ENCODE measurements around the gene DNAH14.
"Not testable (repeated sequence)": the region's sequence is repeated elsewhere in the genome, so short reads cannot be mapped to it uniquely, and the experiment has no call there.

The DNAH14 gene

DNA sequence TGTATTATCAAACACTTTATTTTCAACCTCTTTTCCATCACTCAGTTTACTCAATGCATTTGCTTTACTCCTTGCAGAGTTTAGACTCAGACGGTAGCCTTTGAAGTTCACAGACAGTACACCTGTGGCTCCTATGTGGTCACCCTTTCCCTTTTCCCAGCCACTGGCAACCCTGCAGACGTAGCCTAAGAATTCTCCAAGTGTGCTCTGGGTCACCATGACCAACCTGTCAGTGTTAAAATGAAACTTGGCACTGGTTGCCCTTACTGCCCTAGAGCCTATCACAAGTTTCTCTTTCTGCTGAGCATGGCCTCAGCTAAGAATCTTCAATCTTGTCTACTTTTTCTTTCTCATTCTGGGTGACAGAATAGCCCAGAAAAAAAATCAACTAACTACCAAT lies 25.5 kb upstream of the DNAH14 start:
- peaks cover 31% of the 10 kb centered on the region for H3K27me3 Mint-ChIP-seq
- no peak for DNase-seq
- H3K4me3 Mint-ChIP-seq: no peak overlapping the region
- no peak for ATAC-seq
- H3K9me3 Mint-ChIP-seq: no peaks in the 10 kb centered on the region
- no peak overlapping the region for H3K27ac Mint-ChIP-seq
- H3K4me1 Mint-ChIP-seq: no peaks in the 10 kb centered on the region

DNA sequence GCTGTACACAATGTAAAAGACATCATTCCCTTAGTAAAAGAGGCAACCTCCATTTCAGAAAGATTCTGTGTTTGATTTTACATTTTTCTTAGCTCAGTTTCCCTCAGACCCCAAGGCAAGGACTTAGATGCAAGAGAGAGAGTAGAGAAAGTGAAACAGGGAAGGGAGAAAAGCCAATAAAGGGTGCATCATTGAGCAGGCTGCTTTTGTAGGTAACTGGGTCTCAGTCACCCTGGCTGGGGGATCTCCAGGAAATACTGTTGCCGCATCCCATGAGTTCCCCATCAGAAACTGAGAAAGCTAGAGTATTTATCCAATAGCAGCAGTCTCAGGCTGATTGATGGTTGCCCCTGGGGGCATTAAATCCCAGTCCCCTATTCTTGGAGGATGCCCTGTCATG lies 23.1 kb upstream of the DNAH14 start:
- no peak for DNase-seq
- Mint-ChIP-seq H3K9me3 (peaks cover 7 to 17% of the 10 kb centered on the region in 2 donors), H3K27ac (no peak overlapping the region), H3K27me3 (peaks cover 33% of the 10 kb centered on the region), H3K4me1 (no peaks in the 10 kb centered on the region), H3K4me3 (no peak overlapping the region)
- no peak for ATAC-seq

DNA sequence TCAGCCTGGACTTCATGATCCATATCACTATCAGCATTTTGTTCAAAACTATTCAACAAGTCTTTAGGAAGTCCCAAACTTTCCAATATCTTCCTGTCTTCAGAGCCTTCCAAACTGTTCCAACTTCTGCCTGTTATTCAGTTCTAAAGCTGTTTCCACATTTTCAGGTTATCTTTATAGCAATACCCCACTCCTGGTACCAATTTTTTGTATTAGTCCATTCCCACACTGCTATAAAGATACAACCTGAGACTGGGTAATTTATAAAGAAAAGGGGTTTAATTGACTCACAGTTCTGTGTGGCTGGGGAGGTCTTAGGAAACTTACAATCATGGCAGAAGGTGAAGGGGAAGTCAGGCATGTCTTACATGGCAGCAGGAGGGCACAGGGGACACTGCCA lies 18.3 kb upstream of the DNAH14 start:
- ATAC-seq (no peak), DNase-seq (no peak)
- Mint-ChIP-seq H3K9me3 (peaks cover 20 to 31% of the 10 kb centered on the region in 2 donors), H3K4me3 (no peak overlapping the region), H3K4me1 (no peaks in the 10 kb centered on the region), H3K27me3 (peaks cover 14% of the 10 kb centered on the region), H3K27ac (no peak overlapping the region)

DNA sequence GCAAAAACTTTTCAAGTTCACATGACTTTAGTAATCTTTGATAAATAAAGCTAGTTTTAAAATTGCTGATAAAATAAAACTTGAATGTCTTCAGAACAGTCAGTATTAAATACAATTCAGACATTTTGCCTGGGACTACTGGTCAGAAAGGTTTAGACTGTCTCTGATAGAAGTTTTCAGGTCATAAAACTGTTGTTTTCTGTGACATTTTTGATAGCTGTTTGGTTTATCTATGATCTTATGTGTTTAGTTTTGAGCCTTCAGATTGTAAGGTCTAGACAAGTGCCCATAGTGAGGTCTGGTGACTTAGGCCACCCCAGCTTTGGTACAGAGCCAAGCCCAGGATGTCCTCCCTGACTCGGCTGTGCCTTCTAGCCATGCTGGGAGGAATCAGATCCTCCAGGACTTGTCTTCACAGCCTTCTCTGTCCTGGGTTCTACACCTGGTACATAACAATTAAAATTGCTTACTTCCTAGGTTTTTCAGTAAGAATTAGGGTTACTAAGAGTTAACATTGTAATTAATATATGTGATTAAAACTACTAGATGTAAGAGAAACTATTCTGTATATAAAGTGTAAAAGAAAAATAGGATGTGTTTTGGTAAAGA lies 15.1 kb upstream of the DNAH14 start:
- no peaks in the 10 kb centered on the region for H3K27me3 Mint-ChIP-seq
- no peak overlapping the region for H3K4me3 Mint-ChIP-seq
- ATAC-seq: no peak
- H3K4me1 Mint-ChIP-seq: no peaks in the 10 kb centered on the region
- peaks cover 20 to 31% of the 10 kb centered on the region in 2 donors for H3K9me3 Mint-ChIP-seq
- no peak overlapping the region for H3K27ac Mint-ChIP-seq
- no peak for DNase-seq

GRCh38 chr1:224919508-224919907 lies 10.0 kb upstream of the DNAH14 start:
- DNase-seq (no peak), ATAC-seq (no peak)
- Mint-ChIP-seq H3K9me3 (peaks cover 0 to 6% of the 10 kb centered on the region in 2 donors), H3K27me3 (no peaks in the 10 kb centered on the region), H3K4me1 (no peaks in the 10 kb centered on the region), H3K27ac (no peak overlapping the region), H3K4me3 (no peak overlapping the region)

GRCh38 chr1:224920930-224921329 lies 8.5 kb upstream of the DNAH14 start:
- DNase-seq (no peak), ATAC-seq (no peak)
- Mint-ChIP-seq H3K4me3 (no peak overlapping the region), H3K27ac (no peak overlapping the region), H3K9me3 (no peaks in the 10 kb centered on the region), H3K27me3 (no peaks in the 10 kb centered on the region), H3K4me1 (no peaks in the 10 kb centered on the region)

GRCh38 chr1:224921354-224921753 lies 8.1 kb upstream of the DNAH14 start:
- Mint-ChIP-seq H3K27me3 (no peaks in the 10 kb centered on the region), H3K4me3 (no peak overlapping the region), H3K4me1 (no peaks in the 10 kb centered on the region), H3K27ac (no peak overlapping the region), H3K9me3 (no peaks in the 10 kb centered on the region)
- ATAC-seq (no peak), DNase-seq (no peak)

DNA sequence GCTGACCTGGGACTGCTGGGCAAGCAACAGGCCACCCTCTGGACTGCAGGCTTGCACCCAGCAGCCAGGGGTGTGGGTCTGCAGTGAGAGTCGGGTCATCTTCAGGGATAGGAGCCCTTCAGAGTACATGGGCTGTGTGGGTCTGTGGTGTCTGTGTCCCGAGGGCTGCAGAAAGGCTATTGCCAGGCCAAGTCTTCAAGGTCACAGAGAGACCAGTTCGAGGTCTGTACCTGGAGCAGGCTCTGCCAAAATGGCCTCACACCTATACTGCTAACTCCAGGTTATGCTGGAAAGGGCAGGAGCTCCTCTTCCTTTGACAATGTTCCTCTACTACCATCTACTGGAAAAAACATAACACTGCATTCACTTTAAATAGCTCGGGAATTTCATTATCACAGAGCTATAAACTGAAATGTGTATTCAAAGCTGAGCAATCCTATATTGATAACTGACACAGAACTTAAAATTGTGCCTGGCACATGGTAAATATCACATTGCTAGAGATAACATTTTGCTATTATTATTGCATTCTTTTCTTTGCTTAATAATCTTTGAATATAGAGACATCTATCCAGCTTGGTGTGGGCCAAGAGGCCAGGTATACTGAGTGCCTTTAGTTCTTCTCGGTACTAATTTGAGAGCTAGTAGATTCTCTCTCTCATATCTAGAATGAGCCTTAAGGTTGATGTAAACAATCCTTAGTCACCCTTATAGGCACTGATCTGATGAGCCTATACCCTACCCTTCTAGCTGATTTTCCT lies 6.9 kb upstream of the DNAH14 start:
- peaks cover 2% of the 10 kb centered on the region for H3K27me3 Mint-ChIP-seq
- no peak overlapping the region for H3K4me3 Mint-ChIP-seq
- no peaks in the 10 kb centered on the region for H3K4me1 Mint-ChIP-seq
- DNase-seq (no peak), ATAC-seq (peak; percentile 67)
- no peaks in the 10 kb centered on the region for H3K9me3 Mint-ChIP-seq
- no peak overlapping the region for H3K27ac Mint-ChIP-seq

- Mint-ChIP-seq H3K27ac (no peak overlapping the region), H3K9me3 (no peaks in the 10 kb centered on the region), H3K27me3 (peaks cover 8% of the 10 kb centered on the region), H3K4me1 (no peaks in the 10 kb centered on the region), H3K4me3 (no peak overlapping the region)
- DNase-seq: no peak
- no peak for ATAC-seq
Observed at GRCh38 chr1:224923726-224924125, 5.7 kb upstream of the DNAH14 start.

DNA sequence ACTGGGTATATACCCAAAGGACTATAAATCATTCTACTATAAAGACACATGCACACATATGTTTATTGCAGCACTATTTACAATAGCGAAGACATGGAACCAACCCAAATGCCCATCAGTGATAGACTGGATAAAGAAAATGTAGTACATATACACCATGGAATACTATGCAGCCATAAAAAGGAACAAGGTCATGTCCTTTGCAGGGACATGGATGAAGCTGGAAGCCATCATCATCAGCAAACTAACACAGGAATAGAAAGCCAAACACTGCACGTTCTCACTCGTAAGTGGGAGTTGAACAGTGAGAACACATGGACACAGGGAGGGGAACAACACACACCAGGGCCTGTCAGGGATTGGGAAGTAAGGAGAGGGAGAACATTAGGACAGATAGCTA lies 1.8 kb upstream of the DNAH14 start:
- H3K9me3 Mint-ChIP-seq: peaks cover 5 to 10% of the 10 kb centered on the region in 2 donors

DNA sequence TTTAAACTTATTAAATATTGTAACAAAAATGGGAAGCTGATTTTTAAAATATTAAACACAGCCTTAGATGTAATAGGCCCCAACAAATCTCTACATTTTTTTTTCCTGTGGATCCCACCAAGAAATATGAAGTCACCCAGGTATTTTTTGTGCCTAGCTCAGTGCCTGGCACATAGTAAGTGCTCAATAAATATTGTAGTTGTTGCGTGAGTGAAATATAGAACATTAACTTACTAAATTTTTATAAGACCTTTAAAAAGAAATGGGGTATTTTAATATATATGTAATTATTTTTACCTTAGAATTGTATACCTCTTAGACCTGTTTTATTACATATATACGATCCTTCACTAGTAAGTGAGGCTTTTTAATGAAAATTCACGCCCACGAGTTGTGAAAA lies 569 bp upstream of the DNAH14 start:
- no peak overlapping the region for H3K27ac Mint-ChIP-seq
- H3K4me1 Mint-ChIP-seq: peaks cover 6% of the 10 kb centered on the region
- peaks cover 28% of the 10 kb centered on the region for H3K27me3 Mint-ChIP-seq
- DNase-seq (no peak), ATAC-seq (no peak)
- H3K9me3 Mint-ChIP-seq: peaks cover 12 to 23% of the 10 kb centered on the region in 2 donors
- H3K4me3 Mint-ChIP-seq: peak overlapping the region in 1 of 2 donors; percentile 53

More for the DNA sequence above, 1.8 kb upstream of the DNAH14 start:
- not testable (repeated sequence) for H3K27ac Mint-ChIP-seq, H3K4me1 Mint-ChIP-seq, ATAC-seq, H3K4me3 Mint-ChIP-seq, DNase-seq
- H3K27me3 Mint-ChIP-seq: peaks cover 25% of the 10 kb centered on the region

- Mint-ChIP-seq H3K27me3 (peaks cover 28% of the 10 kb centered on the region), H3K9me3 (peaks cover 30 to 37% of the 10 kb centered on the region in 2 donors), H3K4me3 (no peak overlapping the region), H3K27ac (no peak overlapping the region), H3K4me1 (peaks cover 6% of the 10 kb centered on the region)
- DNase-seq (no peak), ATAC-seq (no peak)
Observed at GRCh38 chr1:224931605-224932004, 2.1 kb downstream of the DNAH14 start.

GRCh38 chr1:224932607-224933249 lies 3.3 kb downstream of the DNAH14 start:
- Mint-ChIP-seq H3K27ac (no peak overlapping the region), H3K9me3 (peaks cover 30 to 37% of the 10 kb centered on the region in 2 donors), H3K27me3 (peaks cover 24% of the 10 kb centered on the region), H3K4me3 (no peak overlapping the region), H3K4me1 (peaks cover 6% of the 10 kb centered on the region)
- DNase-seq (no peak), ATAC-seq (no peak)

DNA sequence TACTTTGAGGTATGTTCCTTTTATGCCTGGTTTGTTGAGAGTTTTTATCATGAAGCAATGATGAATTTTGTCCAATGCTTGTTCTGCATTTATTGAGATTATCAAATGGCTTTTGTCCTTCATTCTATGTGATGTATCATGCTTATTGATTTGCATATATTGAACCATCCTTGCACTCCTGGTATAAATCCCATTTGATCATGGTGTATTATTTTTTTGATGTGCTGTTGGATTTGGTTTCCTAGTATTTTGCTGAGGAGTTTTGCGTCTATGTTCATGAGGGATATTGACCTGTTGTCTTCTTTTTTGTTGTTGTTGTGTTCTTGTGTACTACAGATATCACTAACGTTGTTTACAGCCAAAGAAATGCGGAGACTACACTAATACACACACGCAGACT lies 4.1 kb downstream of the DNAH14 start:
- peaks cover 30 to 37% of the 10 kb centered on the region in 2 donors for H3K9me3 Mint-ChIP-seq
- no peak overlapping the region for H3K4me3 Mint-ChIP-seq
- H3K4me1 Mint-ChIP-seq: peaks cover 6% of the 10 kb centered on the region
- no peak for ATAC-seq
- peaks cover 20% of the 10 kb centered on the region for H3K27me3 Mint-ChIP-seq
- H3K27ac Mint-ChIP-seq: no peak overlapping the region
- DNase-seq: no peak

DNA sequence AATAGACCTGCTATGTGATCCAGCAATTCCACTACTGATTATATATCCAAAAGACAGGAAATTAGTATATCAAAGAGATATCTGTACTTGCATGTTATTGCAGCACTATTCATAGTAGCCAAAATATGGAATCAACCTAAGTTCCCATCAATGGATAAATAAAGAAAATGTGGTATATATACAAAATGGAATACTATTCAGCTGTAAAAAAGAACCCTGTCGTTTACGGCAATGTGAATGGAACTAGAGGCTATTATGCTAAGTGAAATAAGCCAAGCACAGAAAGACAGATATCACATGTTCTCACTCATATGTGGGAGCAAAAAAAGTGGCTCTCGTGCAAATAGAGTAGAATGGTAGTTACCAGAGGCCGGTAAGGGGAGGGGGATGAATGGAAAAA lies 9.2 kb downstream of the DNAH14 start:
- Mint-ChIP-seq H3K4me3 (no peak overlapping the region), H3K9me3 (peaks cover 16 to 26% of the 10 kb centered on the region in 2 donors), H3K27me3 (no peaks in the 10 kb centered on the region), H3K4me1 (no peaks in the 10 kb centered on the region), H3K27ac (no peak overlapping the region)
- ATAC-seq (no peak), DNase-seq (no peak)

- no peak overlapping the region for H3K4me3 Mint-ChIP-seq
- DNase-seq (no peak), ATAC-seq (peak; percentile 23)
- H3K9me3 Mint-ChIP-seq: peaks cover 5 to 19% of the 10 kb centered on the region in 2 donors
- no peak overlapping the region for H3K27ac Mint-ChIP-seq
- no peaks in the 10 kb centered on the region for H3K27me3 Mint-ChIP-seq
- no peaks in the 10 kb centered on the region for H3K4me1 Mint-ChIP-seq
Observed at GRCh38 chr1:224939844-224940425, 10.5 kb downstream of the DNAH14 start.

Data from stimulated activated naive CD8-positive, alpha-beta T cell treated with anti-CD3 and anti-CD28 coated beads, Interleukin-15, amount 100 ng/mL, for 72 hours (primary cell).